Keratinocyte (primary cell): ENCODE data around the gene PDCD1LG2.

Experiments used
- EZH2 ChIP-seq: IDR thresholded peaks from one replicate; pipeline ENCODE4 v1.6.1; 2012; ENCODE audit warnings: inconsistent platforms, mild to moderate bottlenecking, low read length, moderate library complexity
- TF ChIP-seq, protein P1 (sequence below), 3 experiments: IDR thresholded peaks in 1 of 3; conservative IDR thresholded peaks in 1 of 3; optimal IDR thresholded peaks in 1 of 3; 2 replicates in 2 of 3; 3 replicates in 1 of 3; pipeline versions ENCODE3 to v1.5.1; 2011; ENCODE audit warnings: low read length in 3 of 3, mild to moderate bottlenecking in 3 of 3, moderate library complexity in 2 of 3, control low read depth in 1 of 3, inconsistent platforms in 1 of 3; ENCODE audit not compliant: insufficient read depth in 2 of 3; ENCODE audit errors: extremely low read depth in 1 of 3

DNA sequence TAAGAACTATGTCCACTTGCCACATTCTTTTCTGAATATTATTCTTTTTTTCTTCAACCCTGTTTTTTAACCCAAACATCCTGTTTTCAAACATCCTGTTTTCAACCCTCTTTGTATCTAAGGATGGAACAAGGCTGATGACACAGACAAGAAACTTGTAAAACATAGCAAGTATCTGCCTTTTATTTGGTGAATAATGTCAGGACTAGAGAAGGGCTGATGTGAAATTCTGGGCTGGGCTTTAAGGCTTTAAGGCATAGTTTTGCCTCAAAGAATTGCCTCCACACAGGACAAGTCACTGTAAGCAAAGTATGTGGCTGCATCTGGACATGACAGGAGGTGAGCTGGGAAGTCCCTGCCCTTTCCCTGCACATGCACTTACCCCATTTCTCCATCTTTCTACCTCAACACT, 76.1 kb downstream of the PDCD1LG2 start:
- TF ChIP-seq, protein P1, sequence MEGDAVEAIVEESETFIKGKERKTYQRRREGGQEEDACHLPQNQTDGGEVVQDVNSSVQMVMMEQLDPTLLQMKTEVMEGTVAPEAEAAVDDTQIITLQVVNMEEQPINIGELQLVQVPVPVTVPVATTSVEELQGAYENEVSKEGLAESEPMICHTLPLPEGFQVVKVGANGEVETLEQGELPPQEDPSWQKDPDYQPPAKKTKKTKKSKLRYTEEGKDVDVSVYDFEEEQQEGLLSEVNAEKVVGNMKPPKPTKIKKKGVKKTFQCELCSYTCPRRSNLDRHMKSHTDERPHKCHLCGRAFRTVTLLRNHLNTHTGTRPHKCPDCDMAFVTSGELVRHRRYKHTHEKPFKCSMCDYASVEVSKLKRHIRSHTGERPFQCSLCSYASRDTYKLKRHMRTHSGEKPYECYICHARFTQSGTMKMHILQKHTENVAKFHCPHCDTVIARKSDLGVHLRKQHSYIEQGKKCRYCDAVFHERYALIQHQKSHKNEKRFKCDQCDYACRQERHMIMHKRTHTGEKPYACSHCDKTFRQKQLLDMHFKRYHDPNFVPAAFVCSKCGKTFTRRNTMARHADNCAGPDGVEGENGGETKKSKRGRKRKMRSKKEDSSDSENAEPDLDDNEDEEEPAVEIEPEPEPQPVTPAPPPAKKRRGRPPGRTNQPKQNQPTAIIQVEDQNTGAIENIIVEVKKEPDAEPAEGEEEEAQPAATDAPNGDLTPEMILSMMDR (optimal IDR thresholded peaks at IDR 0.05 in 1 of 3, IDR thresholded peaks at IDR 0.05 in 1 of 3, conservative IDR thresholded peaks at IDR 0.05 in 1 of 3; ENCODE audit: extremely low read depth in 1 of 3, insufficient read depth in 2 of 3, low read length in 3 of 3): no peak
- TF ChIP-seq EZH2: no peak
